Measurements from ENCODE around the gene CCSER2.

GRCh38 chr10:84388148-84388547 is 59.8 kb downstream of the CCSER2 start:
- TF ChIP-seq CTCF (conservative IDR thresholded peaks at IDR 0.05) (no peak), EZH2 (IDR thresholded peaks at IDR 0.05; ENCODE audit: low read depth) (no peak)
